HCT116 (cell line): Measurements from ENCODE around the gene TROAP. TPM values are rescaled to one million over a fixed set of nuclear protein-coding genes. Genes with fewer than 3 reads are reported as not detected.
A peak's percentile ranks its signal among the peaks of the same experiment; 100 is the strongest.

Experiments used
- ATAC-seq: fragments of 200-7000 bp; cut with Tn5 transposase; 2 replicates; pipeline ENCODE4 v1.9.1; 2020; ENCODE audit warnings: mild to moderate bottlenecking, moderate library complexity
- BruUV-seq: library from RNA; stranded (reverse); fragments of 400-500 nt; replicated peaks from 2 replicates; lab custom pipeline; 2021; lab: Mats Ljungman, UMichigan
- CTCF ChIA-PET: fragments of 300-600 bp; sonication (Branson Sonifier 250); formaldehyde crosslinking; loops from one replicate; lab custom pipeline; 2021; ENCODE audit warnings: antibody characterized with exemption; lab: Charles Lee
- POLR2A ChIA-PET: fragments of 300-600, 350-600 bp; sonication (Branson Sonifier 250); formaldehyde crosslinking; loops from one replicate; lab custom pipeline; 2021; ENCODE audit warnings: antibody characterized with exemption; lab: Charles Lee
- RAD21 ChIA-PET, 2 experiments: fragments of 300-600 bp; sonication (Branson Sonifier 250); formaldehyde crosslinking; loops; one replicate each; lab custom pipeline; 2023; ENCODE audit warnings: low total read pairs in 2 of 2; ENCODE audit not compliant: uncharacterized antibody in 2 of 2, unreplicated experiment in 2 of 2, low non-redundant PET in 1 of 2; lab: Charles Lee
- DNase-seq: peaks from one replicate; pipeline ENCODE4 v3.0.0-alpha.2; 2010; ENCODE audit warnings: low read depth, low spot score
- H2AFZ ChIP-seq: fragments of 200-600 bp; shearing (Covaris generic), sonication (generic); 2 replicates; pipeline ENCODE4 v1.6.1; 2017; ENCODE audit warnings: low read depth, mixed run types, mixed read lengths, antibody characterized with exemption, low read length; ENCODE audit not compliant: poor library complexity, severe bottlenecking
- H3K27ac ChIP-seq: 2 replicates; pipeline ENCODE4 v1.5.1; 2012; ENCODE audit warnings: low read depth, low read length
- H3K27me3 ChIP-seq: fragments of 200-600 bp; sonication (generic); 2 replicates; pipeline ENCODE4 v1.6.1; 2016; ENCODE audit warnings: mixed run types, low read length, mixed read lengths; ENCODE audit not compliant: insufficient read depth
- H3K36me3 ChIP-seq, 2 experiments: fragments of 200-500 bp in 1 of 2; fragments of 200-600 bp in 1 of 2; sonication (Bioruptor generic) in 1 of 2; sonication (generic) in 1 of 2; 2 replicates each; pipeline versions ENCODE4 v1.5.1 to v1.6.1; 2014 to 2016; ENCODE audit warnings: low read length in 2 of 2, inconsistent platforms in 1 of 2, mixed read lengths in 1 of 2, mixed run types in 1 of 2; ENCODE audit not compliant: insufficient read depth in 2 of 2, control insufficient read depth in 1 of 2
- H3K4me1 ChIP-seq, 2 experiments: fragments of 200-600 bp in 1 of 2; sonication (generic) in 1 of 2; 2 replicates each; pipeline versions ENCODE4 v1.5.1 to v1.6.1; 2012 to 2017; ENCODE audit warnings: low read length in 2 of 2, inconsistent platforms in 1 of 2, mild to moderate bottlenecking in 1 of 2, mixed read lengths in 1 of 2, mixed run types in 1 of 2, moderate library complexity in 1 of 2; ENCODE audit not compliant: insufficient read depth in 2 of 2, control insufficient read depth in 1 of 2
- H3K4me2 ChIP-seq: fragments of 200-600 bp; sonication (generic); 2 replicates; pipeline ENCODE4 v1.6.1; 2017; ENCODE audit warnings: mixed run types, low read length, mixed read lengths
- H3K4me3 ChIP-seq, 2 experiments: fragments of 200-600 bp in 1 of 2; sonication (generic) in 1 of 2; replicated peaks in 1 of 2; 2 replicates each; pipeline ENCODE4 v1.5.1; 2011 to 2016; ENCODE audit warnings: low read length in 2 of 2, control low read depth in 1 of 2, low read depth in 1 of 2, mild to moderate bottlenecking in 1 of 2, mixed read lengths in 1 of 2, mixed run types in 1 of 2
- H3K79me2 ChIP-seq: fragments of 200-600 bp; sonication (generic); 2 replicates; pipeline ENCODE4 v1.6.1; 2017; ENCODE audit warnings: mild to moderate bottlenecking, mixed run types, low read length, moderate library complexity, mixed read lengths; ENCODE audit not compliant: insufficient read depth
- H3K9ac ChIP-seq: fragments of 200-600 bp; sonication (generic); 2 replicates; pipeline ENCODE4 v1.6.1; 2016; ENCODE audit warnings: low read length, mixed read lengths
- H3K9me2 ChIP-seq: fragments of 200-600 bp; sonication (generic), shearing (Covaris generic); 2 replicates; pipeline ENCODE4 v1.6.1; 2017; ENCODE audit warnings: mixed run types, mild to moderate bottlenecking, moderate library complexity; ENCODE audit not compliant: insufficient read depth
- H3K9me3 ChIP-seq, 2 experiments: fragments of 200-500 bp in 1 of 2; fragments of 200-600 bp in 1 of 2; sonication (Bioruptor generic) in 1 of 2; sonication (generic) in 1 of 2; 2 replicates each; pipeline ENCODE4 v1.6.1; 2014 to 2017; ENCODE audit warnings: low read length in 2 of 2, mixed read lengths in 2 of 2, inconsistent platforms in 1 of 2, low read depth in 1 of 2, mild to moderate bottlenecking in 1 of 2, mixed run types in 1 of 2, moderate library complexity in 1 of 2; ENCODE audit not compliant: control insufficient read depth in 1 of 2, insufficient read depth in 1 of 2
- H4K20me1 ChIP-seq: fragments of 200-600 bp; sonication (generic), shearing (Covaris generic); 2 replicates; pipeline ENCODE4 v1.6.1; 2017; ENCODE audit warnings: mixed run types, mild to moderate bottlenecking, moderate library complexity; ENCODE audit not compliant: insufficient read depth
- ATF3 ChIP-seq: IDR thresholded peaks from 2 replicates; pipeline ENCODE4 v1.6.1; 2012
- CBX3 ChIP-seq: IDR thresholded peaks from 2 replicates; pipeline ENCODE4 v1.6.1; 2012; ENCODE audit warnings: low read depth
- EGR1 ChIP-seq: IDR thresholded peaks from 2 replicates; pipeline ENCODE4 v1.6.1; 2012; ENCODE audit warnings: low read depth
- EZH2phosphoT487 ChIP-seq: fragments of 200-600 bp; IDR thresholded peaks from 2 replicates; pipeline ENCODE4 v1.6.1; 2018; ENCODE audit warnings: antibody characterized with exemption, borderline replicate concordance
- FOSL1 ChIP-seq: IDR thresholded peaks from 2 replicates; pipeline ENCODE4 v1.6.1; 2012; ENCODE audit warnings: low read depth
- JUND ChIP-seq: IDR thresholded peaks from 2 replicates; pipeline ENCODE4 v1.6.1; 2012
- MAX ChIP-seq: IDR thresholded peaks from 2 replicates; pipeline ENCODE4 v1.6.1; 2012
- POLR2A ChIP-seq: IDR thresholded peaks from 2 replicates; pipeline ENCODE4 v1.7.0; 2011; ENCODE audit warnings: borderline replicate concordance; ENCODE audit not compliant: insufficient read depth, insufficient read length; ENCODE audit errors: extremely low read depth
- RAD21 ChIP-seq: IDR thresholded peaks from 2 replicates; pipeline ENCODE4 v1.6.1; 2012; ENCODE audit warnings: low read depth, mild to moderate bottlenecking
- REST ChIP-seq: IDR thresholded peaks from 2 replicates; pipeline ENCODE4 v1.6.1; 2012; ENCODE audit warnings: low read depth
- SIN3A ChIP-seq: IDR thresholded peaks from 2 replicates; pipeline ENCODE4 v1.6.1; 2012; ENCODE audit warnings: low read depth
- SP1 ChIP-seq: IDR thresholded peaks from 2 replicates; pipeline ENCODE4 v1.6.1; 2012; ENCODE audit warnings: low read depth
- SRF ChIP-seq: IDR thresholded peaks from 2 replicates; pipeline ENCODE4 v1.6.1; 2012; ENCODE audit warnings: low read depth
- TCF7L2 ChIP-seq: IDR thresholded peaks from 2 replicates; pipeline ENCODE4 v1.7.0; 2011; ENCODE audit warnings: borderline replicate concordance, inconsistent platforms; ENCODE audit not compliant: insufficient read depth, insufficient read length; ENCODE audit errors: extremely low read depth
- YY1 ChIP-seq: IDR thresholded peaks from 2 replicates; pipeline ENCODE4 v1.6.1; 2011; ENCODE audit warnings: low read length, low read depth, moderate library complexity, mild to moderate bottlenecking; ENCODE audit not compliant: insufficient replicate concordance; ENCODE audit errors: extremely low read depth
- ZBTB33 ChIP-seq: IDR thresholded peaks from 2 replicates; pipeline ENCODE4 v1.6.1; 2011; ENCODE audit warnings: mild to moderate bottlenecking, low read length, moderate library complexity; ENCODE audit not compliant: insufficient replicate concordance; ENCODE audit errors: extremely low read depth
- ZFX ChIP-seq: fragments of 450-650 bp; IDR thresholded peaks from 2 replicates; pipeline ENCODE4 v1.6.1; 2017
- ZNF274 ChIP-seq: fragments of 200-500 bp; sonication (Bioruptor generic); IDR thresholded peaks from 2 replicates; pipeline ENCODE4 v1.6.1; 2014; ENCODE audit warnings: mild to moderate bottlenecking, low read depth, low read length, inconsistent platforms
- intact Hi-C: fragments of 100-400 bp; cut with micrococcal nuclease; formaldehyde crosslinking; loops from 2 replicates; pipeline ENCODE4 v1.10.0; 2022
- total RNA-seq: library from RNA; stranded (reverse); gene quantifications from one replicate; pipeline ENCODE4 v1.2.1, GENCODE V29; 2021; ENCODE audit not compliant: unreplicated experiment

The TROAP gene
- total RNA-seq, 1 experiment from 2014 or later, result 99.1 TPM

- no peaks in the 10 kb centered on the region for H4K20me1 ChIP-seq
- H3K79me2 ChIP-seq, result no peaks in the 10 kb centered on the region
- H3K4me2 ChIP-seq, result peak overlapping the region; percentile 78
- intact Hi-C loops, result loop anchor here (1.0 to 2.0 kb wide), 3 partner anchors 43 to 76 kb away; partner anchors contain the start of gene TUBA1C
- no peaks in the 10 kb centered on the region for H3K36me3 ChIP-seq
- no peak overlapping the region for H3K27ac ChIP-seq
- BruUV-seq, result no TSS peak
- no peaks in the 10 kb centered on the region for H3K9me2 ChIP-seq
- no peak for DNase-seq
- no peak overlapping the region for H3K9ac ChIP-seq
- H3K27me3 ChIP-seq, result no peaks in the 10 kb centered on the region
- ChIA-PET CTCF (interaction anchor here (0.6 to 3.0 kb wide), 16 partner anchors 9 to 240 kb away, joined by 3 to 45 read pairs (median 5); partner anchors contain the start of gene TROAP), POLR2A (interaction anchor here (1.2 kb wide), 1 partner anchor 33 kb away, joined by 3 read pairs; no protein-coding TSS in a partner anchor), RAD21 (interaction anchor here in 1 of 2 experiments (1.3 kb wide), 1 partner anchor 10 kb away, joined by 4 read pairs; no protein-coding TSS in a partner anchor)
- peak overlapping the region; percentile 94 for H2AFZ ChIP-seq
- ATAC-seq, result no peak
- H3K9me3 ChIP-seq, result no peaks in the 10 kb centered on the region
- H3K4me1 ChIP-seq, result peaks cover 26 to 66% of the 10 kb centered on the region in 2 experiments
- TF ChIP-seq ZBTB33 (no peak), REST (no peak), SP1 (no peak), FOSL1 (no peak), JUND (no peak), ATF3 (no peak), MAX (no peak), SIN3A (no peak), SRF (no peak), TCF7L2 (no peak), POLR2A (no peak), CBX3 (no peak), ZNF274 (no peak), ZFX (no peak), YY1 (no peak), EZH2phosphoT487 (no peak), RAD21 (no peak), EGR1 (no peak)
- 0 out of 4 replicates have a peak overlapping the region, but pooled peaks of 1 of the 2 experiments have one; percentile 47 for H3K4me3 ChIP-seq
These were observed 18.7 kb downstream of the TROAP start for GRCh38 chr12:49341777-49342065.
